ENCODE results near the gene MYH14.
A peak's percentile ranks its signal among the peaks of the same experiment; 100 is the strongest.
"Not testable (repeated sequence)": the region's sequence is repeated elsewhere in the genome, so short reads cannot be mapped to it uniquely, and the experiment has no call there.

The MYH14 gene

DNA sequence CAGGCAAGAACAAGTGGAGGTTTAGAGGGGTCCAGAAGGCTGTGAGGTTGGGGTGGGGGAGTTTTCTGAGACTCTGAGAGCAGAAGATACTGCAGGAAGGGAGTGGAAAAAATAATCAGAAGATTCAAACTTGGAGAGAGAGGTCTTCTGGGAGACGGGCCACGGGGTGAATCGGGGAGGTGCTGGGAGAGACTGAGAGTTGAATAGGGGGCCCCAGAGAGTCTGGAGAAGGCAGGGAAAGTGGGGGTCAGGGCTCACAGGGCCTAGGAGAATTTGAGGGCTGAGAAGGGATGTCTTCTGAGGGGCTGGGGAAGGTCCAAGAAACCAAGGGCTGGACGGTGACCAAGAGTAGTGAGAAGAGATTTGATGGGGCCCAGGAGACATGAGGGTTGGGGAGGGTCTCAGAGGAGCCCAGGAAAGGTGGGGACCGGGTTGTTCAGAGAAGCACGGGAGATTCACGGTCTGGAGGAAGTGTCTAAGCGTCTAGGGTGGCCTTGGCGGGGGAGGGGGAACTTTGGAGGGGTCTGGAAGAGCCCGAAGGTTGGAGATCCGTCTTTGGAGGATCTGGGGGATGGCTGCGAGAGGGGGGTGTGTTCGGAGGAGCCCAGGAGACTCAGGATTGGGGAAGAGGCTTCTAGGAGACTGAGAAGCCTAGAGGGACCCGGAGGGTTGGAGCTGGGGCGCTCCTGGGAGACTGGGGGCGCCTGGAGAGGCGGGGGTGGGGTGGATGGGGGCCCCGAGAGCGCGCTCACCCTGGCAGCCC, 124.2 kb downstream of the MYH14 start:
- H3K4me3 ChIP-seq (ENCODE audit: low read length), result no peak overlapping the region
- TF ChIP-seq, protein P1, sequence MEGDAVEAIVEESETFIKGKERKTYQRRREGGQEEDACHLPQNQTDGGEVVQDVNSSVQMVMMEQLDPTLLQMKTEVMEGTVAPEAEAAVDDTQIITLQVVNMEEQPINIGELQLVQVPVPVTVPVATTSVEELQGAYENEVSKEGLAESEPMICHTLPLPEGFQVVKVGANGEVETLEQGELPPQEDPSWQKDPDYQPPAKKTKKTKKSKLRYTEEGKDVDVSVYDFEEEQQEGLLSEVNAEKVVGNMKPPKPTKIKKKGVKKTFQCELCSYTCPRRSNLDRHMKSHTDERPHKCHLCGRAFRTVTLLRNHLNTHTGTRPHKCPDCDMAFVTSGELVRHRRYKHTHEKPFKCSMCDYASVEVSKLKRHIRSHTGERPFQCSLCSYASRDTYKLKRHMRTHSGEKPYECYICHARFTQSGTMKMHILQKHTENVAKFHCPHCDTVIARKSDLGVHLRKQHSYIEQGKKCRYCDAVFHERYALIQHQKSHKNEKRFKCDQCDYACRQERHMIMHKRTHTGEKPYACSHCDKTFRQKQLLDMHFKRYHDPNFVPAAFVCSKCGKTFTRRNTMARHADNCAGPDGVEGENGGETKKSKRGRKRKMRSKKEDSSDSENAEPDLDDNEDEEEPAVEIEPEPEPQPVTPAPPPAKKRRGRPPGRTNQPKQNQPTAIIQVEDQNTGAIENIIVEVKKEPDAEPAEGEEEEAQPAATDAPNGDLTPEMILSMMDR (conservative IDR thresholded peaks at IDR 0.05; ENCODE audit: low read length), result no peak
- DNase-seq (ENCODE audit: low read depth), result no peak

GRCh38 chr19:50328224-50328872, 124.9 kb downstream of the MYH14 start:
- no peak overlapping the region for H3K4me3 ChIP-seq (ENCODE audit: low read length)
- TF ChIP-seq, protein P1 (conservative IDR thresholded peaks at IDR 0.05; ENCODE audit: low read length), result no peak
- DNase-seq (ENCODE audit: low read depth), result peak; percentile 4

- no peak for DNase-seq (ENCODE audit: low read depth)
- TF ChIP-seq, protein P1 (conservative IDR thresholded peaks at IDR 0.05; ENCODE audit: low read length), result no peak
- H3K4me3 ChIP-seq (ENCODE audit: low read length), result no peak overlapping the region
Measured at GRCh38 chr19:50328873-50329145, 125.4 kb downstream of the MYH14 start.

- TF ChIP-seq, protein P1 (conservative IDR thresholded peaks at IDR 0.05; ENCODE audit: low read length), result no peak
- peak; percentile 93 for DNase-seq (ENCODE audit: low read depth)
- peak within 1 kb of the TSS; percentile 37 for H3K4me3 ChIP-seq (ENCODE audit: low read length)
Measured at GRCh38 chr19:50329146-50329925, 125.9 kb downstream of the MYH14 start, which contains the start of gene KCNC3. TSS of gene KCNC3 (minus strand) at chr19:50329377. CDS start at chr19:50329082, 295 bp downstream.

GRCh38 chr19:50329926-50330294, 126.5 kb downstream of the MYH14 start:
- not testable (repeated sequence) for H3K4me3 ChIP-seq (ENCODE audit: low read length); DNase-seq (ENCODE audit: low read depth)

- peak; percentile 19 for DNase-seq (ENCODE audit: low read depth)
- TF ChIP-seq, protein P1 (conservative IDR thresholded peaks at IDR 0.05; ENCODE audit: low read length), result no peak
- H3K4me3 ChIP-seq (ENCODE audit: low read length), result no peak overlapping the region
Measured at GRCh38 chr19:50330365-50331078, 127.1 kb downstream of the MYH14 start.

Data from AG10803 (cell line).